Measurements from ENCODE around the gene PDE4D.

GRCh38 chr5:59562756-59563389 lies 330.7 kb downstream of the PDE4D start:
- TF ChIP-seq EZH2 (IDR thresholded peaks at IDR 0.05; ENCODE audit: insufficient read depth, low read length), result no peak
- TF ChIP-seq, protein P1, sequence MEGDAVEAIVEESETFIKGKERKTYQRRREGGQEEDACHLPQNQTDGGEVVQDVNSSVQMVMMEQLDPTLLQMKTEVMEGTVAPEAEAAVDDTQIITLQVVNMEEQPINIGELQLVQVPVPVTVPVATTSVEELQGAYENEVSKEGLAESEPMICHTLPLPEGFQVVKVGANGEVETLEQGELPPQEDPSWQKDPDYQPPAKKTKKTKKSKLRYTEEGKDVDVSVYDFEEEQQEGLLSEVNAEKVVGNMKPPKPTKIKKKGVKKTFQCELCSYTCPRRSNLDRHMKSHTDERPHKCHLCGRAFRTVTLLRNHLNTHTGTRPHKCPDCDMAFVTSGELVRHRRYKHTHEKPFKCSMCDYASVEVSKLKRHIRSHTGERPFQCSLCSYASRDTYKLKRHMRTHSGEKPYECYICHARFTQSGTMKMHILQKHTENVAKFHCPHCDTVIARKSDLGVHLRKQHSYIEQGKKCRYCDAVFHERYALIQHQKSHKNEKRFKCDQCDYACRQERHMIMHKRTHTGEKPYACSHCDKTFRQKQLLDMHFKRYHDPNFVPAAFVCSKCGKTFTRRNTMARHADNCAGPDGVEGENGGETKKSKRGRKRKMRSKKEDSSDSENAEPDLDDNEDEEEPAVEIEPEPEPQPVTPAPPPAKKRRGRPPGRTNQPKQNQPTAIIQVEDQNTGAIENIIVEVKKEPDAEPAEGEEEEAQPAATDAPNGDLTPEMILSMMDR (IDR thresholded peaks at IDR 0.05; ENCODE audit: insufficient read depth, low read depth, low read length), result no peak

Data from astrocyte (in vitro differentiated cells and primary cell).